NCI-H187 (cell line): Measurements from ENCODE around the gene NHLRC4.

Experiments
- DNase-seq, 2 experiments: peaks; one replicate each; lab custom pipeline; 2025; lab: John Stamatoyannopoulos, UW

Gene NHLRC4

DNA sequence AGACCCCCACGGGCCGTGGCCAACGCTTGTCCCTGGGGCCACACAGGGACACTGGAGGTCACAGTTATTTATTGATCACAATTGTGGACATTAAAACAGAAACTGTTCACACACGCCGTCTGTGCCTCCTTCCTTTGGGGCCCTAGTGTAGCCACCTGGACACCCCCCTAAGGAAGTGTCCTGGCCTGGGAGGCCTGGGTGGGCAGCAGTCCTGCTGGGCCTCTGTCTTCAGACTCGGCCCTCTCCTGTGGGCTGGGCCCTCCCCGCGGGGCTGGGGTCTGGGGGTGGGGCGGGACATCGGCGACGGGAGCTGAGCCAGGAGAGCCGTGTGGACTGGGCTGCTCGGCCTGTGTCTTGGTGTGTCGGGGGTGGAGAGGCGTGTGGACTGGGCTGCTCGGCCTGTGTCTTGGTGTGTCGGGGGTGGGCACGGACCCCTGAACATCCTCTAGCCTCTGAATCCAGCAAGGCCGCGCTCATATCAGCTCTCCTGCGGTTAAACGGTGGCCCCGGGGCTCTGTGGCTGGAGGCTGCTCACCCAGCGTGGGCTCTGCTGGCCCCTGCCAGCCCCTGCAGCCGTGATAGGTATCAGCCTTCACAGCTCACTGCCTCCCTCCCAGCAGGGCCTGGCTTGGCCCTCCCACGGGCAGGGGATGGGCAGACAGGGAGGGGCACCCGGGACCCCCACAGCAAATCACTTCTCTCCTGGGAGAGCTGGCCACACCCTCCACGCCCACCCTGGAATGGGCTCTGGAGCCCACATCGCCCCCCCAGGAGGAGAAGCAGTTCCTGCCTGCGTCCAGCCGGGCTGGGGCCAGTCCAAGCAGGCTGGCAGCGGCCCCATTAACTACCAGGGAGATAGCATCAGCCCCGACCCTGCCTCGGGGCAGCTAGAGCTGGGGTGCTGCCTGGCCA lies 1.1 kb upstream of the NHLRC4 start:
- DNase-seq = no peak

- DNase-seq = no peak
Observed at GRCh38 chr16:567373-568256, 810 bp downstream of the NHLRC4 start.

DNA sequence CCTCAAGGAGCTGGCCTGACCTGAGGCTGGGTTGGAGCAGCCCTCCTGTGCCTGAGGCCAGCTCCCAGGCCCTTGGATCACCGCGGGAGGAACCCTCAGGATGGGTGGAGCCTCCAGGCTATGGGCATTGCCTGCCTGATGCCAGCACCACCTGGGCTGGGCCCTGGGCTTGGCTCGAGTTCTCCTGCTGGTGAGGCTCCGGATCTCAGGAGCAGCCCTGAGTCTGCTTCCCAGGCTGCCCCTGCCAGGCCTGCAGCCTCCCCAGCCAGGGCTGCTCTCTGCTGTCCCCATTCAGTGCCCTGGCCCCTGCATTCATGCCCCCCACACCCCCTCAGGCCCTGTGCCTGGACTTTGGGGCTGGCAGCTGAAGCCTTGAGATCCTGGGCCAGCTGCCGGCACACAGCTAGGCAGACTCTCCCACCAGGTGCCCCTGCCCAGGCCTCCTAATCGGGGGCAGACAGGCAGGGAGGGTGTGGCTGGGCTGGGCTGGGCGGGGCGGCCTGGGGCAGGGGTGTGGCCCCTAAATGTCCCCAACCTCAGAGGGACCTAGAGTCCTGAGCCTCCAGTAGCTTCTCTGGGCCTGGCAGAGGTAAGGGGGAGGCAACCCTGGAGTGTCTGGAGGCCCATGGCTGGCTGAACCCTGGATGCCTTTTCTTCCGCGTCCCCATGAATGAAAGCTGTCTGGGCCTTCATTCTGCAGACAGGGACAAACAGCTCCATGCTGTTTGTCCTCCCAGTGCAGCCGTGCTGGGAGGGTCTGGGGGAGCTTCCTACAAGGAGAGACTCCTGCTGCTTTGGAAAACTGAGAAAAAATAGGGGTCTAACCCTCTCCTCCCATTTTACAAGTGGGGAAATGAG lies 1.8 kb downstream of the NHLRC4 start:
- no peak for DNase-seq

DNA sequence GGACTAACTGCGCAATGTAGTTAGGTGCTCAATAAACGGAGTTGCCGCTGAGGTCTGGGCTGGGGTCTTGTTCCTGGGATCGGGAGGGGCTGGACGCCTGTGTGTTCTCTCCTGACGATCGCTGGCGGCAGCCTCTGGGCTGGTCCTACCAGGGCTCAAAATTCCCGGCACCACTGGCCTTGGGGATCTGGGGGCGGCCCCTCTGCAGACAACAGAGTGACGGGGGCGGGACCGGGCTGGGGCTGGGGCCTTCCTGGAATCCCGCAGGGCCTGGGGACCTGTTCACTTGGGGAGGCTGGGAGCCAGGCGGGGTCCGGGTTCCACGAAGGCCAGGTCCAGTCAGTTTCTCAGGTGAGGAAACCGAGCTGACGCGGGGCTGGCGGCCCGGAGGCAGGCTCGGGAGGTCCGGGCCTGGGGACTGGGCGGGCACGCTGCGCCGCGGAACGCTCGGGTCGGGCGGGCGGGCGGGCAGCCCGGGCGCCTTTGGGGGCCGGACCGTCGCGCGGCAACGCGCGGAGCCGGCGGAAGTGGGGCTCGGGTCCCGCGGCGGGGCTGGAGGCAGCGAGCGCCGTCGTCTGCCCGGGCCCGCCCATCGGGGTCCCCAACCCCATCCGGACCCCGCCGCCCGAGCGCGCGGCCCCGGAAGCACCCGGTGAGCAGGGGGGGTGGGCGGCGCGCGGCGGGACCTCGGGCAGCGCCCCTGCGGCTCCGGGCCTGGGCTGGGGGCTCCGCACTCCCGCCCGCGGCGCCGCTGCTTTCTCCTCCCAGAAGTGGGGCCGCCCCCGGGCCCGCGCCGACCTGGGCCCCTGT lies 2.8 kb downstream of the NHLRC4 start, which contains the start of gene PIGQ:
TSS of gene PIGQ (plus strand) at position 524 of the 810 bp plus-strand sequence. CDS start 4,107 bp downstream, outside the sequence.
- peak; percentile 26 to 47 for DNase-seq

- DNase-seq = no peak
Observed at GRCh38 chr16:572865-573650, 6.3 kb downstream of the NHLRC4 start.

DNA sequence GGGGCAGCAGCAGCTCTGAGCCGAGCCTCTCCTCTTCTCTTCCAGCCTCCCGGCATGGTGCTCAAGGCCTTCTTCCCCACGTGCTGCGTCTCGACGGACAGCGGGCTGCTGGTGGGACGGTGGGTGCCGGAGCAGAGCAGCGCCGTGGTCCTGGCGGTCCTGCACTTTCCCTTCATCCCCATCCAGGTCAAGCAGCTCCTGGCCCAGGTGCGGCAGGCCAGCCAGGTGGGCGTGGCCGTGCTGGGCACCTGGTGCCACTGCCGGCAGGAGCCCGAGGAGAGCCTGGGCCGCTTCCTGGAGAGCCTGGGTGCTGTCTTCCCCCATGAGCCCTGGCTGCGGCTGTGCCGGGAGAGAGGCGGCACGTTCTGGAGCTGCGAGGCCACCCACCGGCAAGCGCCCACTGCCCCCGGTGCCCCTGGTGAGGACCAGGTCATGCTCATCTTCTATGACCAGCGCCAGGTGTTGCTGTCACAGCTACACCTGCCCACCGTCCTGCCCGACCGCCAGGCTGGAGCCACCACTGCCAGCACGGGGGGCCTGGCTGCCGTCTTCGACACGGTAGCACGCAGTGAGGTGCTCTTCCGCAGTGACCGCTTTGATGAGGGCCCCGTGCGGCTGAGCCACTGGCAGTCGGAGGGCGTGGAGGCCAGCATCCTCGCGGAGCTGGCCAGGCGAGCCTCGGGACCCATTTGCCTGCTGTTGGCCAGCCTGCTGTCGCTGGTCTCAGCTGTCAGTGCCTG lies 7.4 kb downstream of the NHLRC4 start:
- no peak for DNase-seq

GRCh38 chr16:575354-576196 lies 8.8 kb downstream of the NHLRC4 start:
- DNase-seq = no peak

DNA sequence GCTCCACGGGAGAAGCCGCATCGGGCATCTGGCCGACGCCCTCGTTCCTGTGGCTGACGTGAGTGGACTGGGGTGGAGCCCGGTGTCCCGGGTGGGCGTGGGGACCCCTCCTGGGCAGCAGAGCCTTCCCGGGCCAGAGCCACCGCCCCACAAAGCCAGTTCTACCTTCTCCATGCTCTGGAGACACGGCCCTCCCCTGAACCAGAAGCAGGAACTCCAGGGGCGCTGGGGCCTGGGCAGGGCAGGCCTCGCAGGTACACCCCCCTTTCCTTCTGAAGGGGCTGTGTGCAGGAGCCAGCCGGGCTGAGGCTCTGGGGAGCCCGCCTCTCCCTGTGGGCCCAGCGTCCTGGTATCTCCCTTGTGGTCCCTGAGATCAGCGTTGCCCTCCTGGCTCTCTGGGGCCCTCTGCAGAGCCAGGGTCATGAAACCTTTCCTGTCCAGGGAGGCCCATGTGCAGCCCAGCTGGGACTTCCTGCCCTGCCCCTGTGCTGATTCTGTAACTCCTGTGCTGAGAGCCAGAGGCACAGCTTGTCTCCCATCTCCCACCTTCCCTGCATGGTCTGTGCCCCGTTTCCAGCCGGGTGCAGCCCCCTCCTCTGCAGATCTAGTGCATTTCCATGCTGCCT lies 9.5 kb downstream of the NHLRC4 start:
- no peak for DNase-seq

DNA sequence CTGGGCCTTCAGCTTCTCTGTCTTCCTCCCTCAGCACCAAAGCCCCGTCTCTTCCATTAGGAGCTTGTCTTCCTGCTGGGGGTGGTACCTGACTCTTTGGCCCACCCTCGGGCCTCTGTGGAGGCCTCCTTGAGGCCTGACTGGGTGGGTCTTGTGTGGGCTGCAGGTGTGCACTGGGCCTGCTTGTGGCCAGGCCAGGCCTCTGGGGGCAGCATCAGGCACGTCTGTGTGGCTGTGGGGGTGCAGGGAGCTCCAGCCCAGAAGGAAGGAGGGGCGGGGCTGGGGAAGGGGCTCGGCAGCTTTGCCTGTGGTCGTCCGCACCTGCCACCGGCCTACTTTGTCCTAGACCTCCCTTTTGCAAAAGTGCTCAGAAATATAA lies 10.0 kb downstream of the NHLRC4 start:
- DNase-seq = no peak

DNA sequence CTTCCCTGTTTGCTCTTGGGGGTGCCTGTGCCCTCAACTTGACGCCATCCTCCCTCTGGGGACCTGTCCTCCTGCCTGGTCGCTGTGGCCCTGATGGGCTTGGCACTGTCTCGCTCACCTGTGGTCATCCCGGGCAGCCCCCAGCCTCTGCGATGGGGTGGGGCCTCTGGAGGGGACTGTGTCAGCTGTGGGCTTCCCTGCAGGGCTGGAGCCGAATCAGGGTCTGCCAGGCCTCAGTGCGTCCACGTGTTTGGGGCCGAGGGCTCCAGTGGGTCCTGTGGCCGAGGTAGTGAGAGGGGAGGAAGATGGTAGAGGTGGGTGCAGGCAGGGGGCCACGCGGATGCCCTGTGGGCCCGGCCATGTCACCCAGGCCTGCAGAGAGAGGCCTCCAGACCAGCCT lies 11.0 kb downstream of the NHLRC4 start:
- DNase-seq = no peak

DNA sequence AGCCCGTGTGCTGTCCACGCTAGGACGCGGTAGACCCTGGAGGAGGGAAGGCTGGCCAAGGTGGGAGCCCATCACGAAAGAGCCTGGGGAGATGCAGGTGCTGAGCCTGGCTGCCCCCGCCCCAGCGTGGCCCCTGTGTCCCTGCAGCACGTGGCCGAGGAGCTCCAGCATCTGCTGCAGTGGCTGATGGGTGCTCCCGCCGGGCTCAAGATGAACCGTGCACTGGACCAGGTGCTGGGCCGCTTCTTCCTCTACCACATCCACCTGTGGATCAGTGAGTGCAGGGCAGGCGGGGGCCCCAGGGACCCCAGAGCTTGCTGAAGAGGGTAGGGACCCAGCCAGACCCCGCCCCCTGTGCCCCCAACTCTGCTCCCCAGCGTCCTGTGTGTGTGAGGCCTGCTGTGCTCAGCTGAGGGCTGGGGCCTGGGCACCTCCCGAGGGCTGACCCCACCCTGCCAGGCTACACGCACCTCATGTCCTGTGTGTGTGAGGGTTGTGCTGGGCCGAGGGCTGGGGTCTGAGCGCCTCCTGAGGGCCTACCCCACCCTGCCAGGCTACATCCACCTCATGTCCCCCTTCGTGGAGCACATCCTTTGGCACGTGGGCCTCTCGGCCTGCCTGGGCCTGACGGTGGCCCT lies 11.5 kb downstream of the NHLRC4 start:
- DNase-seq = no peak

DNA sequence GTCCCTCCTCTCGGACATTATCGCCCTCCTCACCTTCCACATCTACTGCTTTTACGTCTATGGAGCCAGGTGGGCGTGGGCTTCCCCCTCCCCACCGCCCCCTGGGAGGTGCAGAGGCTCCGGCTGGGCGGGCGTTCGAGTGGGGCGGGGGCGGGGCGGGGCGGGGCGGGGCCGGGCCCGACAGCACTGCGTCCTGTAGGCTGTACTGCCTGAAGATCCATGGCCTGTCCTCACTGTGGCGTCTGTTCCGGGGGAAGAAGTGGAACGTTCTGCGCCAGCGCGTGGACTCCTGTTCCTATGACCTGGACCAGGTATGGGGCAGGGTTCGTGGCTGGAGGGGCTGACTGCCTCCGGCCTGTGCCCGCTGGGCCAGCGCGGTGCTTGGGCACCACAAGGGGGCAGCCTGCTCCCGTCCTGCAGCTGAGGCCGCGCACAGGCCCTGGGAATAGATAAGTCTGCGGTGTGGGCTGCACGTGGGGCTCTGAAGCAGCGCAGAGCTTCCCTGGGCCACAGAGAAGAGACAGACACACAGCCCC lies 12.1 kb downstream of the NHLRC4 start:
- DNase-seq = peak; percentile 39 to 72

DNA sequence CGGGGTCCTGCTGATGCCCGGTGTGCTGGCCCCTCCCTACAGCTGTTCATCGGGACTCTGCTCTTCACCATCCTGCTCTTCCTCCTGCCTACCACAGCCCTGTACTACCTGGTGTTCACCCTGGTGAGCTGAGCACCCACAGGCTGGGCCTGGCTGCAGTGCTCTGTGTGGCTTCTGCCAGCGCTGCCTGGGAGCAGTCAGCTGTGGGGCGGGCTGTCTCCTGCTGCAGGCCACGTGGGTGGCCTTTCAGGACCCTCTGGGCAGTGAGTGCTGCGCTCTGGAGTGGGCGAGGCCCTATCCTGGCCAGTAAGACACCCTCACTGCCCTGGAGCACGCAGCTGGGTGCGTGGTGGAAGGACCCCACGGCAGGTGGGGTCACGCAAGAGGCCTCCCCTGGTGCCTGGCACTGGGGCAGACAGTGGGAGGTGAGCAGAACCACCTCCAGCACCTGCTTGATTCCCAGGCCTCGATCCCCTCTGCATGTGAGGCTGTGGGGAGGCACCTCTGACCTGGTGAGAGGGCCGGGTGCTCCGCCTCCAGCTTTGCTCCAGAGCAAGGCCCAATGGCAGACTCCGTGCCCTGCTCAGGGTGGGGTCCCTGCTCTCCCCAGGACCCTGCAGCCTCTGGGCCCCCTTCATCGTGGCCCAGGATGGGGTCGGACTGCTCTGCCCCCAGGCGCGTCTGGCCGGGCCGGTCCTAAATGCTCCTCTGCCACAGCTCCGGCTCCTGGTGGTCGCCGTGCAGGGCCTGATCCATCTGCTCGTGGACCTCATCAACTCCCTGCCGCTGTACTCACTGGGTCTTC lies 13.5 kb downstream of the NHLRC4 start:
- DNase-seq = no peak

DNA sequence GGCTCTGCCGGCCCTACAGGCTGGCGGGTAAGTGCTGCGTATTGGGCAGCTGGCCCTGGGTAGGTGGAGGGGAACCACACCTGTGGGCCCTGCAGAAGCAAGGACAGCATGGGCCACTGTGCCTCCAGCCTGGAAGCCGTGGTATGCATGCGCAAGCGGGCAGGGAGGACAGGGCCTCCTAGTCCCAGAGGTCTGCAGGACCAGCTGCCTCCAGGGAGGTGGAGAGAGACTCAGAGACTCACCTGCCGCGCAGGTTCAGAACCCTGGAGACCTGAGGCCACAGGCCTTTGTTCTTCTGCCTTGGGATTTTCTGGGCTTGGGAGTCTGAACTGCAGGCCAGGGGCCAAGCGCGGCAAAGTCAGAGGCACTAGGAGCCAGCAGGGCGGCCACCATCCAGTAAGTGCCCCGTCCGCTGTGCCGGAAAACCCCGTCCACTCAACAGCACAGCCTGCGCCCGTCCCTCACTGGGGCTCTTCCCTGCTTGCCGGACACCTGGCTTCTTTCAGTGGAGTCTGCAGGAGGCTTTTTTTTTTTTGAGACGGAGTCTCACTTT lies 14.2 kb downstream of the NHLRC4 start:
- DNase-seq = no peak

DNA sequence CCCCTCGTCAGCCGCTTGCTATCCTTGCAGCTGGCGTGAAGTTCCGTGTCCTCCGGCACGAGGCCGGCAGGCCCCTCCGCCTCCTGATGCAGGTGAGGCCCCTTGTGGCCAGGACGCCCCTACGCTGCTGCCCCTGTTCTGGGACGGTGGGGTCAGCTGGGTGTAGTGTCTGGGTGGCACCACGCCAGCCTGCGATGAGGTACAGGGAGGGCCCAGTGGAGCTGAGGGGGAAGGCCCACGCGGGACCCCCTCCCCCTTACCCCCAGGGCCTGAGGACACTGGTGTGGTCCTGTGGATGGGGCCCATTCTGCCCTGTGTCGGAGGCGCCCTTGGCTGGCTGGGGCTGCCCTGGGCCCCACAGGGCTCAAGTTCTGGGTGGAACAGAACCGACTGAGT lies 15.4 kb downstream of the NHLRC4 start:
- no peak for DNase-seq
